HCT116 (cell line): ENCODE data around the gene PLB1. TPM values are rescaled to one million over a fixed set of nuclear protein-coding genes. Genes with fewer than 3 reads are reported as not detected.

ENCODE experiments used
- ATAC-seq: fragments of 200-7000 bp; cut with Tn5 transposase; 2 replicates; pipeline ENCODE4 v1.9.1; 2020; ENCODE audit warnings: mild to moderate bottlenecking, moderate library complexity
- BruUV-seq: library from RNA; stranded (reverse); fragments of 400-500 nt; replicated peaks from 2 replicates; lab custom pipeline; 2021; lab: Mats Ljungman, UMichigan
- CTCF ChIA-PET: fragments of 300-600 bp; sonication (Branson Sonifier 250); formaldehyde crosslinking; loops from one replicate; lab custom pipeline; 2021; ENCODE audit warnings: antibody characterized with exemption; lab: Charles Lee
- POLR2A ChIA-PET: fragments of 300-600, 350-600 bp; sonication (Branson Sonifier 250); formaldehyde crosslinking; loops from one replicate; lab custom pipeline; 2021; ENCODE audit warnings: antibody characterized with exemption; lab: Charles Lee
- RAD21 ChIA-PET, 2 experiments: fragments of 300-600 bp; sonication (Branson Sonifier 250); formaldehyde crosslinking; loops; one replicate each; lab custom pipeline; 2023; ENCODE audit warnings: low total read pairs in 2 of 2; ENCODE audit not compliant: uncharacterized antibody in 2 of 2, unreplicated experiment in 2 of 2, low non-redundant PET in 1 of 2; lab: Charles Lee
- DNase-seq: peaks from one replicate; pipeline ENCODE4 v3.0.0-alpha.2; 2010; ENCODE audit warnings: low read depth, low spot score
- H2AFZ ChIP-seq: fragments of 200-600 bp; shearing (Covaris generic), sonication (generic); 2 replicates; pipeline ENCODE4 v1.6.1; 2017; ENCODE audit warnings: low read depth, mixed run types, mixed read lengths, antibody characterized with exemption, low read length; ENCODE audit not compliant: poor library complexity, severe bottlenecking
- H3K27ac ChIP-seq: 2 replicates; pipeline ENCODE4 v1.5.1; 2012; ENCODE audit warnings: low read depth, low read length
- H3K27me3 ChIP-seq: fragments of 200-600 bp; sonication (generic); 2 replicates; pipeline ENCODE4 v1.6.1; 2016; ENCODE audit warnings: mixed run types, low read length, mixed read lengths; ENCODE audit not compliant: insufficient read depth
- H3K36me3 ChIP-seq, 2 experiments: fragments of 200-500 bp in 1 of 2; fragments of 200-600 bp in 1 of 2; sonication (Bioruptor generic) in 1 of 2; sonication (generic) in 1 of 2; 2 replicates each; pipeline versions ENCODE4 v1.5.1 to v1.6.1; 2014 to 2016; ENCODE audit warnings: low read length in 2 of 2, inconsistent platforms in 1 of 2, mixed read lengths in 1 of 2, mixed run types in 1 of 2; ENCODE audit not compliant: insufficient read depth in 2 of 2, control insufficient read depth in 1 of 2
- H3K4me1 ChIP-seq, 2 experiments: fragments of 200-600 bp in 1 of 2; sonication (generic) in 1 of 2; 2 replicates each; pipeline versions ENCODE4 v1.5.1 to v1.6.1; 2012 to 2017; ENCODE audit warnings: low read length in 2 of 2, inconsistent platforms in 1 of 2, mild to moderate bottlenecking in 1 of 2, mixed read lengths in 1 of 2, mixed run types in 1 of 2, moderate library complexity in 1 of 2; ENCODE audit not compliant: insufficient read depth in 2 of 2, control insufficient read depth in 1 of 2
- H3K4me2 ChIP-seq: fragments of 200-600 bp; sonication (generic); 2 replicates; pipeline ENCODE4 v1.6.1; 2017; ENCODE audit warnings: mixed run types, low read length, mixed read lengths
- H3K4me3 ChIP-seq, 2 experiments: fragments of 200-600 bp in 1 of 2; sonication (generic) in 1 of 2; replicated peaks in 1 of 2; 2 replicates each; pipeline ENCODE4 v1.5.1; 2011 to 2016; ENCODE audit warnings: low read length in 2 of 2, control low read depth in 1 of 2, low read depth in 1 of 2, mild to moderate bottlenecking in 1 of 2, mixed read lengths in 1 of 2, mixed run types in 1 of 2
- H3K79me2 ChIP-seq: fragments of 200-600 bp; sonication (generic); 2 replicates; pipeline ENCODE4 v1.6.1; 2017; ENCODE audit warnings: mild to moderate bottlenecking, mixed run types, low read length, moderate library complexity, mixed read lengths; ENCODE audit not compliant: insufficient read depth
- H3K9ac ChIP-seq: fragments of 200-600 bp; sonication (generic); 2 replicates; pipeline ENCODE4 v1.6.1; 2016; ENCODE audit warnings: low read length, mixed read lengths
- H3K9me2 ChIP-seq: fragments of 200-600 bp; sonication (generic), shearing (Covaris generic); 2 replicates; pipeline ENCODE4 v1.6.1; 2017; ENCODE audit warnings: mixed run types, mild to moderate bottlenecking, moderate library complexity; ENCODE audit not compliant: insufficient read depth
- H3K9me3 ChIP-seq, 2 experiments: fragments of 200-500 bp in 1 of 2; fragments of 200-600 bp in 1 of 2; sonication (Bioruptor generic) in 1 of 2; sonication (generic) in 1 of 2; 2 replicates each; pipeline ENCODE4 v1.6.1; 2014 to 2017; ENCODE audit warnings: low read length in 2 of 2, mixed read lengths in 2 of 2, inconsistent platforms in 1 of 2, low read depth in 1 of 2, mild to moderate bottlenecking in 1 of 2, mixed run types in 1 of 2, moderate library complexity in 1 of 2; ENCODE audit not compliant: control insufficient read depth in 1 of 2, insufficient read depth in 1 of 2
- H4K20me1 ChIP-seq: fragments of 200-600 bp; sonication (generic), shearing (Covaris generic); 2 replicates; pipeline ENCODE4 v1.6.1; 2017; ENCODE audit warnings: mixed run types, mild to moderate bottlenecking, moderate library complexity; ENCODE audit not compliant: insufficient read depth
- EGR1 ChIP-seq: IDR thresholded peaks from 2 replicates; pipeline ENCODE4 v1.6.1; 2012; ENCODE audit warnings: low read depth
- EZH2phosphoT487 ChIP-seq: fragments of 200-600 bp; IDR thresholded peaks from 2 replicates; pipeline ENCODE4 v1.6.1; 2018; ENCODE audit warnings: antibody characterized with exemption, borderline replicate concordance
- SIN3A ChIP-seq: IDR thresholded peaks from 2 replicates; pipeline ENCODE4 v1.6.1; 2012; ENCODE audit warnings: low read depth
- SRF ChIP-seq: IDR thresholded peaks from 2 replicates; pipeline ENCODE4 v1.6.1; 2012; ENCODE audit warnings: low read depth
- ZNF274 ChIP-seq: fragments of 200-500 bp; sonication (Bioruptor generic); IDR thresholded peaks from 2 replicates; pipeline ENCODE4 v1.6.1; 2014; ENCODE audit warnings: mild to moderate bottlenecking, low read depth, low read length, inconsistent platforms
- intact Hi-C: fragments of 100-400 bp; cut with micrococcal nuclease; formaldehyde crosslinking; loops from 2 replicates; pipeline ENCODE4 v1.10.0; 2022
- total RNA-seq: library from RNA; stranded (reverse); gene quantifications from one replicate; pipeline ENCODE4 v1.2.1, GENCODE V29; 2021; ENCODE audit not compliant: unreplicated experiment
- TF ChIP-seq, protein P1 (sequence below): IDR thresholded peaks from 2 replicates; pipeline ENCODE4 v1.6.1; 2011; ENCODE audit warnings: mild to moderate bottlenecking, low read length, moderate library complexity; ENCODE audit not compliant: insufficient replicate concordance; ENCODE audit errors: extremely low read depth
- TF ChIP-seq, protein P2 (sequence below): IDR thresholded peaks from 2 replicates; pipeline ENCODE4 v1.6.1; 2012

PLB1 gene
- total RNA-seq, 1 experiment from 2014 or later: 0.49 TPM

DNA sequence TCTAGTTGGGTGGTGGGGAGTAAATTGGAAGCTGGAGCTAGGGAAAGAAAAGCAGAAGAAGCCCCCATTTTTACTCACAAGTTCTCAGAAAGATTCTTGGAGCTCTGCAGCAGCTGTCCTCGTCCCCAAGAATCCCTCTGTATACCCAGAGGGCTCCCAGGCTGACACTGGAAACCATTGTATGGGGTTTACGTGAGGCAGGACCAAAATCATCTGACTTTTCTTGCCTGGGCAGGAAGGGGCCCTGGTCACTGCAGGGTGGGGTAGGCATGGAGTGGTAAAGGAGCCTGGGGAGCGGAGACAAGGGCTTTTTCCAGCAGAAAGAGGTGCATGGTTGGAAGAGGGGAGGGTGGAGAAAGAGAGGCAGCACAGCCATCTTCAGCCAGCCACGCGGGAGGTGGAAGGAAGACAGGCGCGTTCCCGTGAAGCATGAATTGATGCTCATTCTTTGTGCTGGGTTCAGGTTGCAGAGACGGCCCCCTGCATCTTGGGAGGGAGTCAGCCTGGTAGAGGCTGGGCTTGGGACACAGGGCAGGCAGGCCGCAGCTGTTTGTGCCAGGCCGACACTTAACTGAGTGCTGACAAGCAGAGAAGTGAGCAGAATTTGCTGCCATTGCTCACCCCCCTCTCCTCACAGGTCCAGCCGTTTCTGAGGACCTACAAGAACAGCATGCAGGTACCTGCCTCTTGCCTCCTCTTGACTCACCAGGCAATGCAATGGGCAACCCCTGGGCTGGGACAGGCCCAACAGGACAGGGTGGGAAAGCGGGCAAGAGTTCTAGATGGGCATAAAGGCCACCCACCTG, 94.8 kb downstream of the PLB1 start:
- POLR2A ChIA-PET: no interaction called here
- TF ChIP-seq EZH2phosphoT487: no peak
- TF ChIP-seq, protein P1, sequence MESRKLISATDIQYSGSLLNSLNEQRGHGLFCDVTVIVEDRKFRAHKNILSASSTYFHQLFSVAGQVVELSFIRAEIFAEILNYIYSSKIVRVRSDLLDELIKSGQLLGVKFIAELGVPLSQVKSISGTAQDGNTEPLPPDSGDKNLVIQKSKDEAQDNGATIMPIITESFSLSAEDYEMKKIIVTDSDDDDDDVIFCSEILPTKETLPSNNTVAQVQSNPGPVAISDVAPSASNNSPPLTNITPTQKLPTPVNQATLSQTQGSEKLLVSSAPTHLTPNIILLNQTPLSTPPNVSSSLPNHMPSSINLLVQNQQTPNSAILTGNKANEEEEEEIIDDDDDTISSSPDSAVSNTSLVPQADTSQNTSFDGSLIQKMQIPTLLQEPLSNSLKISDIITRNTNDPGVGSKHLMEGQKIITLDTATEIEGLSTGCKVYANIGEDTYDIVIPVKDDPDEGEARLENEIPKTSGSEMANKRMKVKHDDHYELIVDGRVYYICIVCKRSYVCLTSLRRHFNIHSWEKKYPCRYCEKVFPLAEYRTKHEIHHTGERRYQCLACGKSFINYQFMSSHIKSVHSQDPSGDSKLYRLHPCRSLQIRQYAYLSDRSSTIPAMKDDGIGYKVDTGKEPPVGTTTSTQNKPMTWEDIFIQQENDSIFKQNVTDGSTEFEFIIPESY: no peak
- no peak for TF ChIP-seq SIN3A
- no peak for TF ChIP-seq ZNF274
- no peak for TF ChIP-seq SRF
- TF ChIP-seq, protein P2, sequence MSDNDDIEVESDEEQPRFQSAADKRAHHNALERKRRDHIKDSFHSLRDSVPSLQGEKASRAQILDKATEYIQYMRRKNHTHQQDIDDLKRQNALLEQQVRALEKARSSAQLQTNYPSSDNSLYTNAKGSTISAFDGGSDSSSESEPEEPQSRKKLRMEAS: no peak
- no peak for TF ChIP-seq EGR1
- TF ChIP-seq, all 23 proteins: peak for 0
- Histone ChIP-seq H3K9me3 (no peaks in the 10 kb centered on the region), H4K20me1 (no peaks in the 10 kb centered on the region), H3K27ac (no peak overlapping the region), H3K4me2 (no peak overlapping the region), H3K27me3 (no peaks in the 10 kb centered on the region), H2AFZ (no peak overlapping the region), H3K4me3 (no peak overlapping the region), H3K9me2 (no peaks in the 10 kb centered on the region), H3K36me3 (no peaks in the 10 kb centered on the region), H3K9ac (no peak overlapping the region), H3K4me1 (peaks cover 9 to 37% of the 10 kb centered on the region in 2 experiments), H3K79me2 (no peaks in the 10 kb centered on the region)
- RAD21 ChIA-PET: no interaction called here
- intact Hi-C loops: loop anchor here (10.0 kb wide), 1 partner anchor 304 kb away; the partner anchor contains the start of gene WDR43
- no TSS peak for BruUV-seq
- CTCF ChIA-PET: no interaction called here
- DNase-seq (no peak), ATAC-seq (no peak)
